Endodermal cell (in vitro differentiated cells): Measurements from ENCODE around the gene RBMS1. TPM values are rescaled to one million over a fixed set of nuclear protein-coding genes. Genes with fewer than 3 reads are reported as not detected.
A peak's percentile ranks its signal among the peaks of the same experiment; 100 is the strongest.

ENCODE experiments used
- DNase-seq: peaks from one replicate; pipeline ENCODE4 v3.0.0-alpha.2; 2017
- H3K27ac ChIP-seq: 2 replicates; pipeline ENCODE4 v1.5.1; 2013; ENCODE audit warnings: mild to moderate bottlenecking, low read depth, low read length, moderate library complexity
- H3K27me3 ChIP-seq: 2 replicates; pipeline ENCODE4 v1.6.1; 2013; ENCODE audit warnings: mild to moderate bottlenecking, low read length, moderate library complexity; ENCODE audit not compliant: insufficient read depth, control insufficient read depth, poor library complexity, severe bottlenecking
- H3K36me3 ChIP-seq: 2 replicates; pipeline ENCODE4 v1.7.0; 2013; ENCODE audit warnings: mild to moderate bottlenecking, low read length, moderate library complexity; ENCODE audit not compliant: control insufficient read depth, insufficient read depth
- H3K4me1 ChIP-seq: one replicate; pipeline ENCODE4 v1.7.0; 2013; ENCODE audit warnings: low read length; ENCODE audit not compliant: control insufficient read depth, insufficient read depth
- H3K4me3 ChIP-seq: 2 replicates; pipeline ENCODE4 v1.5.1; 2013; ENCODE audit warnings: mild to moderate bottlenecking, low read length, moderate library complexity
- H3K9ac ChIP-seq: 2 replicates; pipeline ENCODE4 v1.6.1; 2013; ENCODE audit warnings: mild to moderate bottlenecking, low read length, moderate library complexity; ENCODE audit not compliant: poor library complexity, severe bottlenecking; ENCODE audit errors: extremely low read depth
- H3K9me3 ChIP-seq: 2 replicates; pipeline ENCODE4 v1.6.1; 2013; ENCODE audit warnings: mild to moderate bottlenecking, low read length, moderate library complexity; ENCODE audit not compliant: control insufficient read depth
- H3K27ac Mint-ChIP-seq: 2 replicates; pipeline ENCODE4 v1.8.0; 2020; ENCODE audit warnings: mixed read lengths
- H3K27me3 Mint-ChIP-seq: 2 replicates; pipeline ENCODE4 v1.8.0; 2021; ENCODE audit warnings: mild to moderate bottlenecking, mixed read lengths; ENCODE audit not compliant: insufficient read depth
- H3K36me3 Mint-ChIP-seq: 2 replicates; pipeline ENCODE4 v1.8.0; 2020; ENCODE audit warnings: low read depth, mixed read lengths
- H3K4me1 Mint-ChIP-seq: 2 replicates; pipeline ENCODE4 v1.8.0; 2020; ENCODE audit warnings: mixed read lengths
- H3K4me3 Mint-ChIP-seq: 2 replicates; pipeline ENCODE4 v1.8.0; 2020; ENCODE audit warnings: mild to moderate bottlenecking, moderate library complexity, mixed read lengths
- H3K9me3 Mint-ChIP-seq: 2 replicates; pipeline ENCODE4 v1.8.0; 2020; ENCODE audit warnings: mild to moderate bottlenecking, mixed read lengths
- WGBS, 2 experiments: methylation state at CpG; one replicate each; pipeline versions ENCODE4 v1.1.5 to v1.1.7; 2013; ENCODE audit warnings: missing lambda C conversion rate in 2 of 2, mixed read lengths in 1 of 2; ENCODE audit not compliant: insufficient coverage in 1 of 2, insufficient read length in 1 of 2; 5-methylcytosine and 5-hydroxymethylcytosine counted together
- total RNA-seq, 2 donors: library from RNA; stranded (reverse); fragmentation: NEBNext Ultra II Directional in 1 of 2; extraction: Animal tissue kit (Norgen Biotek cat#: 25700) in 1 of 2; gene quantifications; 2 replicates in 1 of 2; 3 replicates in 1 of 2; pipeline ENCODE4 v1.2.1, GENCODE V29; 2021
- TF ChIP-seq, protein P1 (sequence below): fragments of 200-600 bp; sonication (generic); conservative IDR thresholded peaks from 2 replicates; pipeline ENCODE4 v1.5.0; 2021; ENCODE audit warnings: antibody characterized with exemption, mild to moderate bottlenecking

The RBMS1 gene
- total RNA-seq, 2 donors from 2014 or later, result 90.7 to 124 TPM

DNA sequence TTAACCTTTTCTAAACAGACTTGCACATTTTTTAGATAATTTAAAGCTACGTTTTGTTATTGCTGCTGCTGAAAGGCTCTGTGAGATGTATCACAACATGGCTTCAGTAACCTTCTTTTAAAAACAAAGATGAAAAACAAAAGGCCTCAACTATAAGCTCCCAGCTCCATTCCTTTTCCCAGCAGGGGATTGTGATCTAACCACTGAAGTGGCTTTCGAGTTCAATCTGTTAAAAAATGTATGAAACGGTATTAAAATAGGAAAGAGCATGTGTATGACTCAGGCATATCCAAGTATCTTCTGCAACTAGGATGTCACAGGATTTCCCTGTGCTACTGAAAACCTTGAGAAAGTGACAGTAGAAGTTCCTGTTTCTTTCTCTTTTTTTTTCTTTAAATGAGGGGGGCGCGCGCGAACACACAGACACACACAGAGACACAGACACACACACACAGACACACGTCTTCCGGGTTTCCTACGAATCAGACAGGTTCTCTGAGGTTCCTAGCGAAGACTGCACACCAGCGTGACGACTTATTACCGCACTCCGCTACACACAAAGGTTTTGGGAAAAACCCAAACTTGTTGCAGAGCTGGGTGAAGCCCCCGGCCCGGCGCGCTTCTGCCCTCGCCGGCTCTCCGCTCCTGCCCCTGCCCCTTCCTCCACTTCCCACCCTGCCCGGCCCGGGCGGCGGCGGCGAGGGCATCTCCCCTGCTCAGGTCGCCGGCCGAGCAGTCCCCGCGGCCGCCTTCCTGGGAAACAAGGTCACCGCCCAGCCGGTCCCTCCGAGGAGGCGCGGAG, 86.8 kb downstream of the RBMS1 start:
- Histone ChIP-seq H3K4me1 (peaks cover 15% of the 10 kb centered on the region), H3K36me3 (no peaks in the 10 kb centered on the region), H3K27me3 (no peaks in the 10 kb centered on the region), H3K27ac (peak overlapping the region; percentile 21), H3K4me3 (peak overlapping the region; percentile 86), H3K9ac (peak overlapping the region; percentile 75), H3K9me3 (no peaks in the 10 kb centered on the region)
- no peaks in the 10 kb centered on the region for H3K36me3 Mint-ChIP-seq
- H3K4me1 Mint-ChIP-seq, result peaks cover 62% of the 10 kb centered on the region
- H3K27ac Mint-ChIP-seq, result peak overlapping the region; percentile 85
- WGBS, 2 experiments, result 0% methylated on average over 6 to 39 of the region's 39 CpGs
- TF ChIP-seq, protein P1, sequence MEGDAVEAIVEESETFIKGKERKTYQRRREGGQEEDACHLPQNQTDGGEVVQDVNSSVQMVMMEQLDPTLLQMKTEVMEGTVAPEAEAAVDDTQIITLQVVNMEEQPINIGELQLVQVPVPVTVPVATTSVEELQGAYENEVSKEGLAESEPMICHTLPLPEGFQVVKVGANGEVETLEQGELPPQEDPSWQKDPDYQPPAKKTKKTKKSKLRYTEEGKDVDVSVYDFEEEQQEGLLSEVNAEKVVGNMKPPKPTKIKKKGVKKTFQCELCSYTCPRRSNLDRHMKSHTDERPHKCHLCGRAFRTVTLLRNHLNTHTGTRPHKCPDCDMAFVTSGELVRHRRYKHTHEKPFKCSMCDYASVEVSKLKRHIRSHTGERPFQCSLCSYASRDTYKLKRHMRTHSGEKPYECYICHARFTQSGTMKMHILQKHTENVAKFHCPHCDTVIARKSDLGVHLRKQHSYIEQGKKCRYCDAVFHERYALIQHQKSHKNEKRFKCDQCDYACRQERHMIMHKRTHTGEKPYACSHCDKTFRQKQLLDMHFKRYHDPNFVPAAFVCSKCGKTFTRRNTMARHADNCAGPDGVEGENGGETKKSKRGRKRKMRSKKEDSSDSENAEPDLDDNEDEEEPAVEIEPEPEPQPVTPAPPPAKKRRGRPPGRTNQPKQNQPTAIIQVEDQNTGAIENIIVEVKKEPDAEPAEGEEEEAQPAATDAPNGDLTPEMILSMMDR, result no peak
- H3K27me3 Mint-ChIP-seq, result peaks cover 22% of the 10 kb centered on the region
- no peaks in the 10 kb centered on the region for H3K9me3 Mint-ChIP-seq
- peak; percentile 80 for DNase-seq
- peak overlapping the region; percentile 75 for H3K4me3 Mint-ChIP-seq

DNA sequence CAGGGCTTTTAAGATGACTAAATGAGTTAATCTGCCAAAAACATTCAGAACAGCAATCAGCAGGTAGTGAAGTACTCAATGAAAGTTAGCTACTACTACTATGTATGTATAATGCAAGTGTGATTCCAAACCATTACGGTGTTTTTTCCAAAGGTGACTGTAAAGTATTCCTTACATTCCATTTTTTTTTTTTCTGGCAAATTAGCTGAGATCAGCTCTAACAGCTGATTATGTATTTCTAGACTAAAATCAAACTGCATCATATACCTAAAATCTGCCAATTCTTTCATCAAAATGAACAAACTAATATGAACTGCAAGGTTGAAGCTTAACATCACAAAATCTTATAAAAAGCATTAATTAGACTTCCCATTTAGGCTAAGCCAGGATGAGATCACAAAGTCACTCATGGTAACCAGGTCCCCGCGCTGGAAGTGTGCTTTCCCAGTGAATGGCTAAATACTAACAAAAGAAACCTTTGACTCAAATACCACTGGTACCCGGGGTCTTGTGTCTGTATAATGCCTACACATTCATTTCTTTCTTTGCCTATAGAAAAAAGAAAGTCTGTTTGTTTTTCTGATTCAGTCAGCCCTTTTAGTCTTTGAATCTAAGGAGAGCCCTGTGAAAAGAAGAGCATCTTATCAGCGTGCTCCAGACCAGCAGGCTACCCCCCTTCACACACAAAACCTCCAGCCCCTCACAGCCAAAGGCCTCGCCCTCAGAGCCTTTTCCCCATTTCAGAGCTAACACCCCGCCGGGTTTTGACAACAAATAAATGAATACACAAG, 88.3 kb downstream of the RBMS1 start:
- Histone ChIP-seq H3K36me3 (no peaks in the 10 kb centered on the region), H3K4me1 (peaks cover 19% of the 10 kb centered on the region), H3K4me3 (peak overlapping the region; percentile 86), H3K9ac (peak overlapping the region; percentile 75), H3K9me3 (no peaks in the 10 kb centered on the region), H3K27me3 (no peaks in the 10 kb centered on the region), H3K27ac (no peak overlapping the region)
- H3K27me3 Mint-ChIP-seq, result peaks cover 28% of the 10 kb centered on the region
- peak overlapping the region; percentile 86 for H3K27ac Mint-ChIP-seq
- DNase-seq, result peak; percentile 78
- H3K36me3 Mint-ChIP-seq, result no peaks in the 10 kb centered on the region
- TF ChIP-seq, protein P1, result no peak
- WGBS, 2 experiments, result 0 to 7% methylated on average over 2 to 8 of the region's 8 CpGs
- H3K9me3 Mint-ChIP-seq, result no peaks in the 10 kb centered on the region
- peaks cover 65% of the 10 kb centered on the region for H3K4me1 Mint-ChIP-seq
- H3K4me3 Mint-ChIP-seq, result peak overlapping the region; percentile 75

DNA sequence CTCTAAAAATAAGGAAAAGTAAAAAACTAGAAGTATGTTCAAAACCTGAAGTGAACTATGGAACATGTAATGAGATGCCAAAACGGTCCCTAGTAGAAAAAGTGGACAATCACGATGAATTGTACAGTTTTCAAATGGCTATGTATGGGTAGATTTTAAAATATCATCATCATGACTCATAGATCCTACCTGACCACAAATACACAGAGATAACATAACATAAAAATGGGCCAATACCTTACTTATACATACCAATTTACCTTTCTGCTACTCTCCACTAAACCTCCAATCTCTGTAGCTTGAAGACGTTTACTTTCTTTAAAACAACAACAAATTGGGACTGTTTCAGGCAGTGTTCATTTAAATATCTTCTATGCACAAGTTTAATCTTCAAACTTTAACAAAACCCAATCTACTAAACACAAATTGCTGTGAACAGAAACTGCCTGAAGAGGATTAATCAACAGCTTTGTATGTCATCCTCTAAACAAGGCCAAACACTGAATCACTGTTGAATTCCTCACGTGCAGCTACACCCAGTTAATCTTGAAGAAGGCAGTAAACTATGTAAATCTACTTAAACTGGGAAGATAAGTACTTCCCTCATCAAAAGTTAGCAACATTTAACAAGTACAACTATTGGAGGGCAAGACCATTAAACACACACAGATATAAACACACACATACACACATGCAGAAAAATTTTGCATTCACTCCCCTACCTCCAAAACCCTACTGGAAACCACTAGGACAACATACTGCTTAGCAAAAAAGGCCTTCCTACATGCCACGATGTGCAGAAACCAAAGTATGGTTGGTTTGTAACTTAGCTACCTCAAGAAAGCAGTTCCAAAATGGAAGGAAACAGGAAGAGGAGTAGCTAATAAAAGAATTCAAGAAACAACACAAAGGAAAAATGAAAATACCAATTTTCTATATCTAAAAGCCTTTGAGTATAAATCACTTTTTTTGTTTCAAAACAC, 90.3 kb downstream of the RBMS1 start:
- no peak for DNase-seq
- no peak overlapping the region for H3K27ac ChIP-seq
- peak overlapping the region; percentile 58 for H3K27ac Mint-ChIP-seq

More for the DNA sequence above, 90.3 kb downstream of the RBMS1 start:
- no peaks in the 10 kb centered on the region for H3K36me3 ChIP-seq
- H3K27me3 ChIP-seq, result no peaks in the 10 kb centered on the region
- Mint-ChIP-seq H3K9me3 (no peaks in the 10 kb centered on the region), H3K4me1 (peaks cover 54% of the 10 kb centered on the region), H3K36me3 (no peaks in the 10 kb centered on the region), H3K4me3 (peak overlapping the region; percentile 14), H3K27me3 (peaks cover 24% of the 10 kb centered on the region)
- H3K4me1 ChIP-seq, result peaks cover 19% of the 10 kb centered on the region
- no peak overlapping the region for H3K9ac ChIP-seq
- H3K4me3 ChIP-seq, result peak overlapping the region; percentile 57
- no peaks in the 10 kb centered on the region for H3K9me3 ChIP-seq
- TF ChIP-seq, protein P1, result no peak
- WGBS, 2 experiments, result 72 to 89% methylated on average over 1 to 5 of the region's 5 CpGs
